EH (cell line): ENCODE measurements around the gene SLC22A23.

Experiments used
- DNase-seq: peaks from one replicate; pipeline ENCODE4 v3.0.0-alpha.2; 2015; ENCODE audit warnings: low read depth

The SLC22A23 gene

DNA sequence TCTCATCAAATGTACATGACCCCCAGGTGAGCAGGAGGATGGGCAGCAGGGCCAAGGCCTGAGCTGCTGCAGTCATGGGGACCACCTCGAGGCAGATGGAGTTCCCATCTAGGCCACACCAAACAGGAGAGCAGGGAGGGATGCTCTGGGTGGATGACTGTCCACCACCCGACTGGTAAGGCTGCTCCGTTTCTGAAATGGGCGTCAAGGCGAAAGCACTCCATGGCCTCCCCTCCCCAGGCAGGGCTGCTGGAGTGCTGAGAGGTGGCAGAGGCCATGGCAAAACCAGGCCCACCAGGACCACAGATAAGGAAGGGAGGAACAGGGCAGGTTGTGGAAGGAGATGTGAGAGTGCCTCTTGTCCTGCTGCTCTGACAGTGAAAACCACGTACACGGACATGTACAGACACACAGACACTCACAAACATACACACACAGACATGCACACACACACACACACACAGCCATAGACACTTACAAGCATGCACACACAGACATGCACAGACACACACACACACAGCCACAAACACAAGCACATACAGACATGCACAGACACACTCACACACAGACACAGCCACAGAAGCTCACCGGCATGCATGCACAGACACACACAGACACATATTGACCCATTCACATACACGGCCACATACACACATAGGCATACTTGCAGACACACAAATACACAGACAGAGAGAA lies 104.9 kb downstream of the SLC22A23 start:
- DNase-seq, result no peak

DNA sequence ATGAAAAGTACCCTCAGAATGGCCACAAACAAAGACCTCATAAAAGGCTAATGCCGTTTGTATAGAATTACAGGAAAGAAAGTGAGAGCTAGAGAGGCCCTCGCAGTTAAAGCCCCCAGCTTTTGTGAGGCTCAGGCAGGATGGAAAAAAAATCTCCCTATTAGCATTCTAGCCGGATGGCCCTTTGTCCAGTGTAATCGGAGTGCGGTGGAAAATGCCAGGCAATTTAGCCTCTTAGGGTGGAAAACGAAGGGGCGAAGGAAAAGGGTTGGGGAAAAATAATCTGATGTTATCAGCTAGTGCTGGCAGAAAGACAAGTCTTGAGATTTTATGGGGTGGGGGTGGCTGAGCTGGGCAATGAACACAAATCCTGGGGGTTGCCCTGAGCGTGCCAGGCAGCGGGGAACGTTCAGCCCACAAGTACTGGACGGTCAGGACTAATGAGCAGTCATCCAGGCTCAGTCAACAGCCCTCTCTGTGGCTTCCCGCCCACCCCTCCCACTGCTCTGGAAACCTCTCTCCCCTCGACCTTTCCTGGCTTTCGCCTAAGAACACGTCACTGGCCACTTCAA lies 105.7 kb downstream of the SLC22A23 start:
- DNase-seq, result no peak

DNA sequence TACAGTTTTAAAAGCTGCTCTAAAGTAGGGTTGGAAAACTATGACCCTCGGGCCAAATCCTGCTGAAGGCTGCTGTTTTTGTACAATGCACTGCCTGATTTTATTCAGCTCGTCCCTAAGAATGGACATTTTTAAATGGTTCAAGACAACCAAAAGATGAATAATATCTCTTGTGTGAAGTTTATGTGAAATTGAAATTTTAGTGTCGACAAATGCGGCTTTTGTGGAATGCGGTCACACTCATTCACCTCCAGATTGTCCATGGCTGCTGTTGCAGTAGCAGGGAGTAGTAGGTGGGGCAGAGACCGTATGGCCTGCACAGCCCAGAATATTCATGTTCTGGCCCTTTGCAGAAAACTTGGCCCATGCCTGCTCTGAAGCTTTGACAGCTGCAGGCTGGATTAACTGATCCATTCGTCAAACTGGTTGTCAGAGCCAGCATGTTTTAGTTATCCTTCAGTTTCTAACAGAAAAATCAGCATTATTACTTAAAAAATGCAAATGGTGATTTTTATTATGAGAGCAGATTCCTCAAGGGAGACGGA lies 106.5 kb downstream of the SLC22A23 start:
- DNase-seq, result no peak

DNA sequence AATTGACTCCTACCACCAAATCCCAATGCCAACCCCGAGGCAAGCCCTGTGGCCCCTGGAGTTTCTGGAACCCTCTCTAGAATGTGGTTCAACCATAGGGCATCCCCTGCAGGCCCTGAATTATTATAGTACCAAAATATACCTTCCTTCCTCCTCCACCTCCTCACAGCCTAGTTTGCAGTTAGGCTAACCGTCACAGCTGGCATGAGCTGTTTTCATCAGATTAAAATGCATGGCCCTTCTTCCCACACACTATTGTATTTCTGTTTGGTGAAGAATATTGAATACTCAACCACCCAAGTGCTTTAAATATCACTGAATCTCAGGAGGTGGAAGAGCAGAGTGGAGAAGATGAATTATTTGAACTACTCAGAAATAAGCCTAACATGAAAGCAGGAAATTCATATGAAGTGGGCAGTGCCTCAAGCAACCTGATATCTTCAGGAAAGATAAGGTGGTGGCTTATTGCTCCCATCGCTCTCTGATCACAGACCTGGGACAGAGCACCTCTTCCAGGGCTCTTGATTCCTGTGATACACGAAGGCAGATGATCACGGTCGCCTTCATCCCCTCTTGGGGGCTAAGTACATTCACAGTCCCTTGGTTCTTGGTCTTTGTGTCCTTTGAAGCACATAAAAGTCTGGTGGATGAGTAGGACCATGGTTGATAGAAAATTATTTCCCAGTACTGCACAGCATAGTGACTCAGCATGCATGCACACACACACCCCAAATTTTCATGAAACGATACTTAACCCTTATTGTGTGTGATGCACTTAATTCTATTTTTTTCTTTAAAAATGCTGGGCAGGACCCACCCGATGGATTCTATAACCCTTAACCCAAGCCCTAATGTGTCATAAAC lies 107.2 kb downstream of the SLC22A23 start:
- DNase-seq, result no peak

DNA sequence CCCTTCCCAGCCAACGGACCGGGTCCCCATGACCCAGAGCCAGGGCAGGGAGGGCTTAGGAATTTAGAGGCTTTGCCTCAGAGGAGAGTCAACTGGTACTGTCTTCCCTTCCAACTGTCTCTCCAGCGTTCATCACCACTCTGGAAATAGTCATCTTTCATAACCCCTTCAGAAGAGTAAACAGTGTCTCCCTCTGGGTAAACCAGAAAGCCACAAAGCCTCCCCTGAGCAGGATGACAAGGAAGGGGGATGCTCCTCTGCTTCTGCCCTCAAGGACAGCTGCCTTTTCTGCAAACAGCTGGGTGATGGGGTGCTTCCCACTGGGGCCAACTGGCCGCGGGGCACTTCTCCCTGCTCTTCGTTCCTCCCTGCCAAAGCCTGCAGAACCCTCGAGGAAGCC lies 108.0 kb downstream of the SLC22A23 start:
- DNase-seq, result no peak

DNA sequence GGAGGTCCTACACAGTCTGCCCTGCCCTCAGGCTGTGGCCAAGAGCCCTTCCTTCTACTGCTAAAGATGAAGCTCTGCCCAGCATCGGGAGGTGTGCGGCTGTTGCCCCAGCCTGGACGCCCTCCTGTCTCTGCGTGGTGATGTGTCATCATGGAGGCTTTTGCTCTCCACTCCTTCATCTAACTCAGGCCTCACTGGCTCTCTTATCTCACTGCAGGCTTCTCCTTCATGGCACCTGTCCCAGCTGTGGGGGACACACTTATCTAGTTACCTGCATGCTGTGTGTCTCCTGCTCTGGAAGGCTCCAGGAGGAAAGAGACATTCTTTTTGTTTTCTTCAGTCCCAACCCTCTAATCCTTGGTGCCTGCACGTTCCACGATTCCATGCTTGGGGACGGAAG lies 109.0 kb downstream of the SLC22A23 start:
- DNase-seq, result no peak

DNA sequence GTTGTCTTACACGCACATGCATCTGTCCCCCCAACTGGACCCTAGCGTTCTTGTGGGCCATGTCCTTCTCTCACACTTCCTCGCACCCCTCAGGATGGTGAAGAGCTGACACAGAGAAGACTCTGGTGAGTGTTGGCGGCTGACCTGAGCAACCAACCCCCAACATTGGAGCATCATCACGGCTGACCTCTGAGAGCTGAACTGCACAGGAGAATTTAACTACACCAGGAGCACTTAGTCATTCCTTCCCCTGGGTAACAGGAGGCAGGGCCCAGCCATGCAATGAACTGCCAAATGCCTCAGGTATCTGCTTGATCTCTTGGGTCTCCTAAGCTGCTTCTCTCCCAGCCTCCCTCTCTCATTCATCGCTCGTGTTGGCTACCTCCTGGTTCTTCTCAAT lies 109.6 kb downstream of the SLC22A23 start:
- no peak for DNase-seq

DNA sequence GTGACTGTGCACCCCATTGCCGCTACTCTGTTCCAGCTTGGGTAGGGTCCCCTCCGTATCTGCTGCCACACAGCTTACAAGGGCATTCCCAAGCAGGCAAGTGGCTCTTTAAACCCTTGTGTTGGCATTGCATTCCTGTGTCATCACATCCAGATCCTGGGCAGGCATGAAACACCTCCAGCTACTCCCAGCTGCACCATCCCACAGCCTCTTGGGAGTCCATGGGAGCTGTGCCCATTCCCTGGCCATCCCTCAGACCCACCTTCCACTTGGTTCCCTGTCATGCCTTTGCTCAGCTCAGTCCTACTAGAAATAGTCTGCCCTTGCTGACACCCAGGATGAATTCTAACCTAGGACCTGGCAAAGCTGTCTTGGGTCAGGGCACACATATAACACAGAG lies 110.4 kb downstream of the SLC22A23 start:
- no peak for DNase-seq

DNA sequence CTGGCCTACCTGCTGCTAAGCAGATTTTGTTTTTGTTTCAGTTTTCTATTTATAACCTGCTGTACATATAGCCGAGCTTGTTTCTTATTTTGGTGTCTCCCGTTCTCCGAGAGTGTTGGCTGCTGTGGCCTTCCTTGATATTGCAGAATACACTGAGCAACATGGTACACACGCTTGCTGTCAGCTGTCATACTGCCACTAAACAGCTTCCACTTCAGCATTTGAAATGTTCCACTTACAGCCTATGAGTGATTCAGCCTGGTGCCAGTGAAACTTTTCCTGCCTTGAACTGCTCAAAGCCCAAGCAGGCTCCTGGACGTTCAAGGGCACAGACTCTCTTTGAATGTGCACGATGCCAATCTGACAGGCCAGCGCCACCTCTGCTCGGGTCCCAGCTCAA lies 111.0 kb downstream of the SLC22A23 start:
- DNase-seq, result no peak

DNA sequence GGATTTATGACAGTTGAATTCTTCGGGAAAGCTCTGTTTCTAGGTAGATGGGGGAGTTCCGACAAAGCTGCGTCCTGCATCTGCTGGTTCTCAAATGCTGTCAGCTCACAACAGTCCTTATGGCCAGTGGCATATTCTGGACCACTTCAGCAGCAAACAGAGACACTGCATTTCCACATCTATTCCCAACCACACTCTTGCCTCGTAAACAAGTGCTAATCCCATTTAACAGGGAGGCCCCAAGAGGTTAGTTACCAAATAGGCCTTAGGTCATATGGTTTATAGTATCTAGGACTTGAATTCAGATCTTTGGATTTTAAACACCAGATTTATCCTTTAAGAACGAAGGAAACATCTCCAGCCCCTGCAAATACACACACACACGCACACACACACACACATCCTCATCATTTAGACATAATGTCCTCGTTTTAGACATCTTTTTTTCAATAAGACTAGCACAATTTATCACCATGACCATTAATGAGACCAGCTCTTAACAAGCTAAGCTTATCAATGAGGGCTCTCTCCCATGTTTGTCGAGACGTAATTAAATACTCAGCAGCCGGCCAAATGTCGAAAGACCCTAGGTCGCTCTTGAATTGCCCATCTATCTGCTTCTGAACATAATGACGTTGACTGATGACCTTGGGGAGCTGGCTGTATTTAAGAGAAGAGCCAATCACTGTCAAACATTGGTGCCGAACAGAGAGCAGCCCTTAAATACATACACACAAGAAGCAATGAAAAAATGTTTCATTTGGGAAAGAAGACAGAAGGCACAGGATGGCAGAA lies 113.6 kb downstream of the SLC22A23 start:
- DNase-seq, result no peak

DNA sequence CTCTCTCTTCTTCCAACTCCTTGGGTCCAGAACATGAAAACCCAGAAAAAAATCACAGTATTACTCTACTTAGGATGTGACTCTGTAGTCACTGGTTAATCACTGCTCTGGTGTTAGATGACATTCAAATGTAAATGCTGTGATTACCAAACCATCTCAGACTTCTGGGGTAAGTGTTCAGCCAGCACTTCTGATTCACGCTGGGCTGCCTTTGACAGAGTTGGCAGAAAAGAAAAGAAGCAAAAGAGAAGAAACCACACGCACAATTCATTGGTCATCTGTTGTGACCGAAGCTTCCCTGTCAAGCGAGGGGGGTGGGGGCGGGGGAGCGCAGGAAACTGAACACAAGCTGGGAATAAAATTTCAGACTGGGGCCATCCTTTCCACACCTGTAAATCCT lies 115.4 kb downstream of the SLC22A23 start:
- DNase-seq, result peak; percentile 67

DNA sequence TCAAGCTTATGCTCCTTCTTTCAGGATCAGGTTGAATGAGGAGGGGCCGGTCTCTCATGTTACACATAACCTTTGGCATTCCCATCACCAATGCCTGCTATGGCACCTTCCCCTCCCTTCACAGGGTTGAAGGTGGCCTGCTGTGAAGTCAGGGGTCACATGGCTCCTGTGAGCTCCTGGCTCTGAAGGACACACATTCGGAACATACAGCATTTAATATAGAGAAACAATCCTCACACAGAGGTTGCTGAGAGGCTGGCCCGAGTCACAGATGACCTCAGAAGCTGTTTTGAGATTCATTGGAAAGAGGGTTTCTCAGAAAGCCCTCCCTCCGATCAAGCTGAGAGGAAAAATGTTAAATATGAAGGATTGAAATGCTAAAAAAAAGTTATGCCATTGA lies 116.0 kb downstream of the SLC22A23 start:
- peak; percentile 32 for DNase-seq

DNA sequence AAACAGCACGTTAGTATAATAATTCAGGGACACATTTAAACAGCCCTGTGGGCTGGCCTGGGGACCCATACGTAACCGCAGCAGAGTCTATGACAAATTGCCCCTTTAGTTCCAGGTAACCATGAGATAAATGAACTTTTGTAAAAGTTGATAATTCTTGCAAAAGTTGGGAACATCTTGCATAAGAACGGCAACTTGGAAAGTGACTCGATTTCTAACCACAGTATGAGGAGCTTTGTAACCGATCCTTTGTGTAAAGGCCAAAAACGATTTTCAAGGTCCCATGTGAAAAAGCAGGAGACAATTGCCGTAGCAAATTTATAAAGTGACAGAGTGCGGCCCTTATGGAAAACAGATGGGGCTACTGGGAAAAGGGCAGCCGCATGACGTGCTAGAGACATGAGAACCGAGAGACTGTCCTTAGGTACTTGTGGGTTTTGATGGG lies 116.5 kb downstream of the SLC22A23 start:
- DNase-seq, result peak; percentile 32

DNA sequence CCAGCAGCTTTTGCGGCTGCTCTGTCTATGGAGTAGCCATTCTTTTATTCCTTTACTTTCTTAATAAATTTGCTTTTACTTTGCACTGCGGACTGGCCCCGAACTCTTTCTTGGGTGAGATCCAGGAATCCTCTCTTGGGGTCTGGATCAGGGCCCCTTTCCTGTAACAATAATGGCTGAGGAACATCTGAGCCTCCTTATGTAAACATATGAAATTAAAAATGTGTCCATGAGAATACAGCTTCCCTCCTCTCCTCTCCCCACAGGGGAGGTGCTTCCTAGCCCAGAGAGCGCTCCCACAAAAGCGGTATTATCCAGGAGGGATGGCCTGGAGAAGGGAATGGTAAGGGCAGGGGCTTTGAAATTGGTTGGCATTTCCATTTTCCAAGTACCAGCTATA lies 117.0 kb downstream of the SLC22A23 start:
- no peak for DNase-seq

DNA sequence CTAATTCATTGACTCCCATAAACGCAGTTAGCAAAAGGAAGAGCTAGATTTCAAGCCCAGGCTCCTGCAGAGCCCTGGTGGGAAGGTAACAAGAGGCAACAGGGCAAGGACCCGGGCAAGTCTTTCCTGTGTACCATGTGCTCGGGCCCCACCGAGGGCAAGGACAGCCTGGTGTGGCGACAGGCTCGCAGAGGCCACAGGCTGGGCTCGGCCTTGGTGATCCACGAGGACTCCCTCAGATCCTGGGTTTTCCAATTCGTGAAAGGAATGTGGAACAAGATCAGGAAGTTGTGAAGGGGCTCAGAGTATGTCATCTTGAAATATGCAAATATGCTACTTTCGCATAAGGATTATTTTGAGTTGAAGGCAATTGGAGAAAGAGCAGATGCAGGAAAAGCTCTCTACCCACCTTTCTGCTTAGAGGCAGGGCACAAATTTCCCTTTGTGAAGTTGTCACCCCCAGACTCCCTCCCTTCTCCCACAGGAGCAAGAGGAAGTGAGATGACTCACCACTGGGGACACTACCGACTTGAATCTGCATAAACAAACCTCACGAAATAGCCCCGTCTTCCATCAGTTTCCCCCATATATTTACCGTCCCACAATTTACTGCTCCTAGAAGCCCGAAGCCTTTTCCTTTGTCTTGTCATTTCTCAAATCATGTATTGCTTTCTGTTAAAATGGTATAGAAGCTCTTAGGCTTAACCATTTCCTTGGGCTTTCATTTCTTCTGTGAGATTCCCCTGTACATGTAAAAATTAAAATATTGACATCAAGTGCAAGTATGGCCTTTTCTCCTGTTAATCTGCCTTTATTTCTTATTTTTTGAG lies 119.1 kb downstream of the SLC22A23 start:
- DNase-seq, result peak; percentile 47

DNA sequence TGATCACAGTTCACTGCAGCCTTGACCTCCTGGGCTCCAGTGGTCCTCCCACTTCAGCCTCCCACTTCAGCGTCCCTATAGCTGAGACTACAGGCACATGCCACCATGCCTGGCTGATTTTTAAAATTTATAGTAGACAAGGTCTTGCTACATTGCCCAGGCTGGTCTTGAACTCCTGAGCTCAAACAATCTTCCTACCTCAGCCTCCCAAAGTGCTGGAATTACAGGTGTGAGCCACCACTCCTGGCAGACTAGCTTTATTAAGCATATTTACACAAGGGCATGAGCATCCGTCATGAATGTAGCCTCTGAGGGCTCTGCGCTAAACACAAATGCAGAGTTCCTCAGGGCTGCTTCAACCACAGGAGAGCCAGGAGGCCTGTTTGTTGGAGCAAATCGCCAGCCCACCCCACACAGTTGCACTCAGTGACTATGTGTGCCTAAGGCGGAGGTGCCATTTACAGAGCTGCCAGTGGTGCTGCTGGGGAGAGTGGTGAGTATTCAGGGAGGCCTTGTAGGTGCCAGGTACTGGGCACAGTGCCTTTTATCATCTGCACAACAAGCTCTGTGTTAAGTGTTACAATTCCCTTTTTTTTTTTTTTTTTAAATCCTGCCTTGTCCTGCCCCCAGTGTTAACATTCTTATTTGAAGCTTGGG lies 119.9 kb downstream of the SLC22A23 start:
- no peak for DNase-seq

DNA sequence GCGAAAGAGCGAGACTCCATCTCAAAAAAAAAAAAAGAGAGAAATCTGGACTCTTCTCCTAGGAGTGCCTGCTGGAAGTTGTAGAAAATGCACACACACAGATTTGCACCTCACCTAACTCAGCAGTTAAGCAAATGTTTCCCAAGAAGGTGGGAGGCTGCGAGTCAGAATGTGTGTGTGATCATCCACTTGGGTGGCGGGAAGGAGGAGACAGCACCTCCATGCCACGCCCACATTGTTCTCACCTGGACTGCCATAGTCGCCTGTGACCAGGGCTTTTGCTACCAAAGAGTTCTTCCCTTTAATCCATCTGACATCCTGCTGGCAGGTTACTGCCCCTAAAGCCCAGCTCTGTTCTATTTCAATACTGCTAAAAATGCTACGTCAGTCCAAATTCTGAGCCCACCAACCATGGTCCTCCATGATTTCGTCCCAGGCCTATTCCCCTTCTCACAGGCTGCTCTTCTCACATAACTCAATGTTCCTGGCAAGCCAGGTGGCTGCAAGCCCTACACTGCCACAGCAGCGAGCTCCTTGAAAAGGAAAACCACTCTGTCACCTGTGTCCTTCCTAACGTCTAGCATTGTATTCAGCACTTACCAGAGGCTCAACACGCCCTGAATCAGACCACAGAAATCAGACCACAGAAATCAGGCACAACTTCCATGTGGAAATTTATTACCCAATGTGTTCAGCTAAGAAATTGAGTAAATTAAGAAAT lies 120.6 kb downstream of the SLC22A23 start:
- DNase-seq, result no peak

DNA sequence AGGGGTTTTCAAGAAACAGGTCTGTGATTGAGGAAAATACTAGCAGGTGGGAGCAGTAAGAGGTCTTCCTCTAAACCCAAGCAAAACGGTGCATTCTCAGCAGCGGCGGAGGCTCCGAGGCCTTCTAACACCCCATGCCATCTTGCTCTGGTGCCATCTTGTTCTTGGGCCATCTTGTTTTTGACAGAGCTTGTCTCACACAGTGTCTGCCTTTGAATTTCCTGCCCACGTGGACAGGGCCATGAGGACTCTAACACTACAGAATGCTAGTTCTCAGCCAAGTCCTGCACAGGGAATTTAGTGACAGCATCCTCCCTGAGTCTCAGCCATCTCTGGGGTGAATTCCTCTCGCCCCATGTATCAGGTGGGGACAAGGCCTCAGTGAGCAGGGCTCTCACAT lies 121.7 kb downstream of the SLC22A23 start:
- DNase-seq, result no peak

DNA sequence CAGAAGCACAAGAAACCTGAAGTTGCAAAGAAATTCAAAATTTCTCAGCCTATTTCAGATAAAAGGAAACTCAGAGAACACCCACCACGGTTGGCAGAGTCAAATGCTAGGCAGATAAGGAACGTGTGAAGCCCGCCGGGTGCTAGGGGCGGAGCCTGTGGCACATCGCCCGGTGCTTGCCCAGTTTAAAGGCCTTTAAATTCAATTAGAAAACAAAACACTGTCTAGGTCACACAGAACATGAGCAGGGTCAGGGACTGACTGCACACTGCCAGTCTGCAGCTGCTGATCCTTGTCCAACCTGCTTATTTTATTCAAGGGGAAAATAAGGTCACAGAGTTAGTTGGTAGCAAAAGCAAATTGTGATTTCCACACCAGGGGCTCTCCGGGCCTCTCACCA lies 122.3 kb downstream of the SLC22A23 start:
- no peak for DNase-seq

DNA sequence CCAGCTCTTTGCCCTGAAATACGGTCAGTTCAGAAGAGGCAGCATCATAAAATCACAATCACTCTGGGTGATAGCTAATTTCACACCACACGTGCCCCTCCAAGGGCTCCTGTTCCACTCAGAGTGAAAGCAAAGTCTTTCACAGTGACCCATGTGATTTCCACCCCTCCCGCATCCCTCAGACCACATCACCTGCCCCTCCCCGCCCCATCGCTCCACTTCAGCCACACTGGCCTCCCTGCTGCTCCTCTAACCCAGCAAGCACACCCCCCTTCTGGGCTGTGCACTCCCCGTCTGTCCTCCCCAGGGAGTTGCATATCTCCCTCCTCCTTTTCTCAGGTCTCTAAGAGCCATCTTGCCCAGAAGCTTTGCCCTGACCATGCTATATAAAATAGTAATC lies 123.6 kb downstream of the SLC22A23 start:
- DNase-seq, result no peak
